Measurements from ENCODE around the gene SKI.

GRCh38 chr1:2315674-2316450 lies 87.7 kb downstream of the SKI start:
- TF ChIP-seq POLR2AphosphoS5 (IDR thresholded peaks at IDR 0.05; ENCODE audit: low read depth, low read length) (no peak), POLR2A (IDR thresholded peaks at IDR 0.05; ENCODE audit: low read depth, low read length) (no peak)

Data from GM12892 (cell line).